HT1080 (cell line): ENCODE results near the gene SLC66A1. TPM values are rescaled to one million over a fixed set of nuclear protein-coding genes. Genes with fewer than 3 reads are reported as not detected.

Source experiments
- DNase-seq: peaks from one replicate; pipeline ENCODE4 v3.0.0-alpha.2; 2015; ENCODE audit warnings: low read depth
- total RNA-seq: library from RNA; depleted of rRNA; stranded (reverse); fragments of >200 nt; shearing (Covaris generic); gene quantifications from 2 replicates; pipeline ENCODE4 v1.2.3, GENCODE V29; 2014

The SLC66A1 gene
- total RNA-seq, 1 experiment from 2014 or later = 26.9 TPM

DNA sequence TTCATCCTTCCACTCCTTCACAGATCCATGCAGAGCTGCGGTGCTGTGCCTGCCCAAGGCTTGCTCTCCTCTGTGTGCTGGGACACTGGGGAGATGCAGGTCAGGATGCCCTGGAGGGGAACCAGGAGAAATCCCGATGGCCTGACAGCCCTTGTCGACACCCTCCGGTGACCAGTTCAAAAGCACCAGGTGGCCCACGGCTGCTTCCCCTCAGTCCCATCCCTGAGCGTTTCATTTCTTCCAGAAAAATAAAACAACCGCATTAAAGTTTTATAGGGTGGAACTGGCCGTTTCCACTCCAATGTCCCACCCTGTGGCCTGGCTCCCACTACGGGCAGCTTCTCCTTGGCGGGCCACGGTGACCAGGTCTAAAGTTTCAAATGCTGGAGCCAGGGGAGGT is 48.3 kb downstream of the SLC66A1 start:
- no peak for DNase-seq

DNA sequence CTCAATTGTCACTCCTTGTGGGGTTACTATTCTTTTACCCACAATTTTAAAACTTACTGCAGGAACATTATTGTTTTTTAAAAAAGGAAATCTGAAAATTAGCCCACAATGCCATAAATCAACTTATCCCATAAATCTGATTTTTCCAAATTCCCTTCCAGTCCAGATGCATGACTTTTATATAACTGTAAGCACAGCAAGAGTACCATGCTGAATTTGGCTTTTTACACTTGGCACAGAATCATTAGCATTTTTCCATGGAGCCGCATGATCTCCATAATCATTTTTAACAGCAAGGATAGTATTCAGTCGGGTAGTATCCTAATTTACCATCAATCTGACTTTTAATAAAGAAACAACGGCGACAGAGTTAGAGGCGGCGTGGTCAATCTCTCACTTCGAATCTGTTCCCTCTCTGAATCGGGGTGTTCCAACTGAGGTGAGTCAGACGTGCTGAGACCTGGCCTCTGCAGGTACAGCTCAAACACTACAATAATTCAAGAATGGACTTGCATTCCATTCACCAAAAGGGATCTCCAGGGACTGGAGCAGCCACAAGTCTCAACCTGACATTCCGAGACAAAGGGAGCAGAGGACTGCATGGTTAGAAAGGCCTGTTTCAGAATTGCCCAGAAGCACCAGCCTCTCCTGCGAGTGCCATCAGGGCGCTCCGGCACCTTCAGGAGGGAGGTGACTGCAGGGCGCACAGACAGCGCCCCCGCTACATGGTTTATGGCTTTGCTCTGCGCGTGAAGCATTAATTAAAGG is 48.9 kb downstream of the SLC66A1 start:
- DNase-seq = no peak

DNA sequence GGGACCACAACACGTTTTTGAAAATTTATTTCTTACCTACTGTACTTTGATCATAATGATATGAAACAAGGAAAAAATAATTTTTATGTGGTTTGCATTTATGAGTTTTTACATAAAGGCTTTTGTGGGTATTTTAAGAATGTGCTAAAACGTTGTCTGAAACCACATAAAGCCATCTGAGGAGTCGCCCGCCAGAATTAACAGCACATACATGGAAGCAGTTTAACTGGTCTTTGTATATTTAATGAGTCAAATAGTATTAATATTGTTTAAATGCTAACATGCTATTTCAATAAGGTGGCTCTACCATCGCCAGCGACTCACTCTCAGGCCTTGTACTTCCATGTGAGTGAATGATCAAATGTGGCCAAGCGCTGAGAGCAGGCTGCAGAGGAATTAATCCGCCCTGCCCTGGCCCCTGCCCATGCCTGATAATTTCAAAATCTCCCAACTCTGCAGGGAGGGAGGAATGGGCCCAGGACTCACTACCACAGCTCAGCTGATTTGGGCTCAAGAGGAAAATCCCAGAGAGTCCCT is 49.6 kb downstream of the SLC66A1 start:
- DNase-seq = no peak

DNA sequence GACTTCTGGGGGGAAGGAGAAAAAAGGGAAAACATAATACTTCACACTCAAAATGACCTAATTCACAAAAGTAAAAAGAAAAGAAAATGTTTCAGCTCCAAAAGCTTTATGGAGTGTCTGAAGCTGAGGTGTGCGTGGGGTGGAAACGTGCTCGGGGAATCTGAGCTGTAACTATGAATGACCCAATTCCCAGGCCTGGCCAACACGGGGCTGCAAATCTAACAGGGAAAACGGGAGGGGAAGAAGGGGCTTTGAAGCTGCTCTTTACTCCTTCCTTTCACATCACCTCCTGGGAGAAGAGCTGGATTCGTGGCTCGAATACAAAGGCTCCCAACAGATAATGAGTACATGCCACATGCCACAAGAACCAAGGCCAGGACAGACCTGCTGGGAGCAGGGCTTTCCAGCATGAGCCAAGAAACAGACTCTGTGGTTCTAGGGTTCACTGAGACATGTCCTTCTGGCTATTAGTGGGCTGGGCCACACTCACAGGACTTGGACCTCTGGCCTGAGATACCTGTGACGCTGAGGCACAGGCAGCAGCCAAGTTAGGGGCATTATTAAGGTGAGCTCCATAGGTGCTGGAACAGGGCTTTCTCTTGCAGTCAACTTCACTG is 51.5 kb downstream of the SLC66A1 start:
- no peak for DNase-seq

DNA sequence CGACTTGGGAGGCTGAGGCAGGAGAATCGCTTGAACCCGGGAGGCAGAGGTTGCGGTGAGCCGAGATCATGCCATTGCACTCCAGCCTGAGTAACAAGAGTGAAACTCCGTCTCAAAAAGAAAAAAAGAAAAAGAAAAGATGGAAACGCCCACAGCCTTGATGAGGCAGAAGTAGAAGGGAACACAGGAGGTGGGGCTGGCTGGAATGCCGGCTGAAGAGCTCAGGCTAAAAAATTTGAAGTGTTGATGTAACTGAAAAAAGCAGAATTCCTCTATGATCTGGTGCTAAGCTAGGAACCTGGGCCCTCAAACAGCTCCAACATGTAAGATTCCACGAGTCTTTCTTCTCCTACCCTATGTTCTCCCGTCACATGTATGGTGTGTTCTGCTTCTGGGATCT is 53.6 kb downstream of the SLC66A1 start:
- no peak for DNase-seq

DNA sequence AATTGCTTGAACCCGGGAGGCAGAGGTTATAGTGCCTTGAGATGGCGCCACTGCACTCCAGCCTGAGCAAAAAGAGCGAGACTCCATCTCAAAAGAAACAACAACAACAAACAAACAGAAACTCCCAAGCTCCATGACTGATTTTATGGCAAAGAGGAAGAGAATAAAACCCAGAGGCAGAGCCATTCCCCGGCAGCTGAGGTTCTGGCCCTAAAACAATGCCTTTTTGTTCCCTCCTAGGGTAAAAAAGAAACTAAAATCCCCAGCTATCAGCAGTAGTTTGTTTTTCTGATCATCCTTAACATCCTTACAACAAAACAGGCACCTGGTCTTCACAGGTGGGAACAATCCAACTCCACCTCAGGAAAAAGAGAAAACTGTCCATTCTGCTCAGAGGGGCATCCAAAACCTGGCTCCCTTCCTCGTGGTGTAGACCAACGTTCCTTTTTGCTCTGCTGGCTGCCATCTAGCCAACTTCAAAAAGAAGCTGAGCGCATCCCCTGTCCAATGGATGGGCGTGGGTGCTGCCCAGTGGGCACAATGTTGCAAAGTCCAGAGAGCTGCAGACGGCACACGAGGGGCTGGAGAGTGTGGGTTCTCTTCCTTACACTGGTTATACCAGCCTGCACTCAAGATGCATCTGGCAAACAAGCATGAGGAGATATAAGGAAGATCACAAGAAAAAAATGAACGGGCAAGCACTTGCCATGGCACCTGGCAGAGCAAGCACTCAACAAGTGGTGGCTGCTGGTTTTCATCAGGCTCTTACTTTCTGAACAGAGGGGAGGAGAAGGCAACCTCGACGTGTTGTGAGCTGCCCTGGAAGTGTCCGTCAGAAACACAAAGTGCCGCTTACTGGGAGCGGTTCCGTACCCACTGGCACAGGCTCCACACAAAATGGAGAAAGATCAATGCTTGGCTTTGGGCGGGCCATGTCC is 54.7 kb downstream of the SLC66A1 start:
- DNase-seq = no peak

DNA sequence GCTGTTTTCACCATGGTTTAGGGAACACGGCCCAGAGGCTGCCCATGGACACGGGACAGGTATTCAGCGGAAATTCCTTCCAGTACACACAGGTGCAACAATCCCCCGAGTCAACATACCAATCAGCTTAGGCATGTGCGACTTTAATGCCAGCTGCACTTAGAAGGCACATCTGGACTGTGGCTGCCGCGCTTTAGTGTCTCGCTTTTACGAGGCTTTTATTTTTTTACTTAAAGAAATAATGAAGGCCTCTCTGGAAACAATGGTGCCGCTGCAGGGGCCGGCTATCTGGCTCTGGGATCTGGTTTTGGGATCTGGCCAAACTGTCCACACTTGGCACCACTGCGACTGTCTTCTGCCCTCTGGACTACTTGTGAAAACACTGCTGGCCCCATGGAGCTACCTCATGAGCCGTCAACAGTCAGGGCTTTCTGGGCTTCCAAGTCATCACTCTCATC is 55.5 kb downstream of the SLC66A1 start:
- DNase-seq = no peak

DNA sequence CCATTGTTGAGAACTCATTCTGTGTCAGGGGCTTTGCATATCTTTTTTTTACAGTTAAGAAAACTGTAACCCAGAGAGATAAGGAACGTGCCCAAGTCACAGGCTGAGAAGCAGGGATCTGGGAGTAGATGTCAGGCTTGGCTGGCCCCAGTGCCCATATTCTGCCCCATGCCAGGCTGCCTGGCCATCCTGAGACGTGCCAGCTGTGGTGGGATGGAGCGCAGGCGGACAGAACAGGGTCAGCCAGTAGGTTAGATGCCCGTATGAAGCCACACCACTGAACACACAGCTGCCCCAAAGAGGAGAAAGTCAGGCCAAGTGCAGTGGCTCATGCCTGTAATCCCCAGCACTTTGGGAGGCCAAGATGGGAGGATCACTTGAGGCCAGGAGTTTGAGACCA is 55.9 kb downstream of the SLC66A1 start:
- DNase-seq = no peak

DNA sequence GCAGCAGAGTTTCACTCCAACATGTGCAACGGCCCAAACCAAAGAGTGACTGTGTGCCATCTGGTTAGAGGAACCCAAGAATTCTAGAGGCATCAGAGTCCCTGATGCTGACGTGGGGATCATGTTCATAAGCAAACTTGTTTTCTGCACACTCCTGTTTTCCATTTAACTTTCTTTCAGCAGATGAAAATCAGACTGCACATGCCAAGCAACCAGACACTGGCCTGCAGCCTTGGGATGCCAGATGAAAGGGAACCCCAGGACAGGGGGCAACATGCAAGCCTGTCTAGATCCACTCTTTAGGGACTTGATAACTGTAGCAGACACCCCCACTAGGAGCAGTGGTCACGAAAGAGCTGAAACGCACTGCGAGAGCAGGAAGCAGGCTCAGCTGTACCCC is 56.8 kb downstream of the SLC66A1 start:
- no peak for DNase-seq

DNA sequence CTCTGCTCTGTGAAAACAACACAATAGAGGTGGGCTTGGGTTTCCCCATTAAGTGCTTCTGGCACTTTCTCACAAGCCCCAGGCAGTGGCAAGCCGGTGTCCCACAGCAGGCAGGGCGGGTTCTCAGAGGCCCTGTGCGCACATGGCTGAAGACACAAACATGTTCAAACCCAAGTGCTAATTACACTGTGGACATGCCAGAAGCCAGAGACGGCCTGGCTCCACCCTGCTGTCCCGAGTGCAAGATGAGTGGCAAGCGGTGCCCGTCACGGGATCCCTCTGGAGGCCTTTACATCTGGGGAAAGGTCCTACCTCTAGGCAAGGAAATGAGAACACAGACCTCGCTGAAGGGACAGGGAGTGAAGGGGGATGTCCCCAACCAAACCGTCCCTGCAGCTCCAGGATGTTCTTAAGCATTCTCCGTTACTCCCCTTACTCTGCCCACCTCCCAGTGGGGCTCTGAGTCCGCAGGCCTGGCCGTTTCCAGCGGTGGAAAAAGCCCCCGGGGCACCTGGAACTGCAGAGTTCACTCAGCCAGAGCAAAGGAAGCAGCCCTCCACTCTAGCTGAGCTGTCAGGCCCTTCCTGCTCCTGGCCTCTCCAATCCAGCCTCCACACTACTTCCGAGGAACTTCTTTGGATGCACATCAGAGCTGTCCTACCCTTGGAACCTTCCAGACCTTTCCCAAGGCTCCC is 57.4 kb downstream of the SLC66A1 start:
- no peak for DNase-seq

DNA sequence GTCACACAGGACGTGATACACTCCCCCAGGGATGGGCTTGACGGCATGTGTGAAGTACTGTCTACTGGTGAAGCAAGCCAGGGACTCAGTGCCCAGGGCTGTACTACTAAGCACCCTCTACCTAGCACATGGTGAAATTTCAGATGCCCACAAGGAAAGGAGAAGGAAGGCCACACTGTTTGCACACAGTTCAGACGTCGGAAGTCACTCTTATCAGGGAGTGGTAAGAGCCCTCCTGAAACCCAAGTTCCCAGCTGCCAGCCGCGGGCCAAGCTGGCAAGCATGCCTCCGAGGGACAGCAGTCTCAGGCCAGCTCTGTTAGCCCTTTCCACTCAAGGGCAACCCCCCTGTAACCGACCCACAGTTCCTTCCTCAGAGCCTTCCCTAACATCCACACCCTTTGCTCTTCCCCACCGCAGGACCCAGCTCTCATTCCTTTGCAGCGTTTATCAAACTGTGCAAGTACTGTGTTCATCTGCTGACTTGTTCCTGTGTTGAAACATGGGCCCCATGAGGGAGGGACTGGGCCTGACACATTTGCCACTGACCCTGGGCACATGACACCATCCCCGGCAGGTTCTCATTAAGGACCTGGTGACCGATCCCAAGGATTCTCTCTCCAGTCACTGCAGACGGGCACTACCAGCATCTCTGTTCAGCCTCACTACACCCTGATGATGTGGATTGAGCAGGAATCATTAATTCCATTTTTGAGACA is 58.5 kb downstream of the SLC66A1 start:
- DNase-seq = no peak

DNA sequence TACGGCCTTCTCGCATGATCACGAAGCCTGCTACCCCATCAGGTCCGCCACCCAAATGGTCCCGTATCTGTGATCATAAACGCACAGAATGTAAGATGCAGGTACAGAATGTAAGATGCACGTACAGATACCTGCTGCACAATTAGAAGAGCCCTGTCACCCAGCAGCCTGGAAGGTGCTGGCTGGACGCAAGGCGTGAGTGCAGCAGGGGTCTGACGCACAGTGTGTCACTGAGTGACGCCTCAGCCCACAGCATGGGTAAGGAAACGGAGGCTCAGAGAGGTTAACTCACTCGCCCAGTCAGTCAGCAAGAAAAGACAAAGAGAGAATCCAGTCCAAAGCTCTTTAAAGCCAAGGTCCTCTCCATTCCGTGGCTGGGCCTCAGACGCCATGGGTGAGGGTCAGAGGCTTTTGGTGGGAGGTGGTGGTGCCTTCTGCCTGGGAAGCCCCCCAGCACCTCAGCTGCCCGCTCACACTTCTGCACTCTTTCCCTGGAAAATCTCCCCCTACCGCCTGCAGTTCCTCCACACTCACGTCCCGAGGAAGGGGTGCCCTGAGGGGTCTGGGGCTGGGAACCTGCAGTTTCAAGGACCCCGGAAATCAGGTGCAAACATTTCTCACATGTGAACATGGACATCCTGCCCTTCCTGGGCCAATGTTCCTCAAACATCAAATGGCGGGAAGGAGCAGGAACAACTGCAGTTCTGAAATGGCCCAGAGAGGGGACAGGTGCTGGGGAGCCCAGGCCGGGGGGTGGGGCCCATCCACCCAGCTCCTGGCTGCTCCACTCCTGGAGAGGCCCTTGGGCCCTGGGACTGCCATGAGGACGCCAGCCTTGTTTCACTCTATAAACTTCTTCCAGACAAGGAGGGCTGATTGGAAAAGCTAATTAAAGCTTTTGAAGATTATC is 59.4 kb downstream of the SLC66A1 start:
- DNase-seq = no peak

DNA sequence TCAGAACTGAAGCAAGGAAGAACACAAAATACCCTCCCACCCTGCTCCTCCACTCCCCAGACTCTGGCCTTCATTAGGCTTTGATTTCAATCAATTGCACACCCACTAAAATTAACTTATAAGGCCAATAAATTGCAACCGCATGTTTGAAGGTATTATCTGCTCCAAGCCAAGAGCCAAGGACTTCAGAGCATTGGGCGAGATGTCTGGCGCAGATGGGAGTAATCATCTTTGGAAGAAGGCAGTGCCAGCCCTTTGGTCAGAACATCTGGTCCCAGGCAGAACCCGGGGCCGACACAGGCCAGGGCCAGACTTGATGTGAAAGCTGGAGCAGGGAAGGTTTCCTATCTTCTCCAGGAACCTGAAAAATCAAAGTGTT is 60.0 kb downstream of the SLC66A1 start:
- DNase-seq = no peak

DNA sequence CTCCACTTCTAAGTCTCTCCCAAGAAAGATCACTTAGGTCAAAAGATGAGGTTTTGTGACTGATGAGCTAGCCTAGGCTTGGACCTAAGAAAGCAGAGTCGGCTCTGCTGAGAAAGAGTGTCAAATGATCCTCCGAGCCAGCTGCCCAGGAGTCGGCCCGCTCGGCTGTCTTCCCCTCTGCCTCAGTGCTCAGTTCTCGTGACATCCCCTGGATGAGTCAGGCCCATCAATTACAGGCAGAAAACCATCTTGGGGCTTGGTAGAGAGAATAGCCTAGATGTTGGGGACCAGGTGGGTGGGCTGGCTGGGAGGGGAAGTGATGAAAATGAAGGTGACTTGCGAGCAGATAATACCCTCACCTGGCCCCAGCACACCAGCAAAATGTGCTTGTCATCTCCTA is 60.5 kb downstream of the SLC66A1 start:
- DNase-seq = no peak

DNA sequence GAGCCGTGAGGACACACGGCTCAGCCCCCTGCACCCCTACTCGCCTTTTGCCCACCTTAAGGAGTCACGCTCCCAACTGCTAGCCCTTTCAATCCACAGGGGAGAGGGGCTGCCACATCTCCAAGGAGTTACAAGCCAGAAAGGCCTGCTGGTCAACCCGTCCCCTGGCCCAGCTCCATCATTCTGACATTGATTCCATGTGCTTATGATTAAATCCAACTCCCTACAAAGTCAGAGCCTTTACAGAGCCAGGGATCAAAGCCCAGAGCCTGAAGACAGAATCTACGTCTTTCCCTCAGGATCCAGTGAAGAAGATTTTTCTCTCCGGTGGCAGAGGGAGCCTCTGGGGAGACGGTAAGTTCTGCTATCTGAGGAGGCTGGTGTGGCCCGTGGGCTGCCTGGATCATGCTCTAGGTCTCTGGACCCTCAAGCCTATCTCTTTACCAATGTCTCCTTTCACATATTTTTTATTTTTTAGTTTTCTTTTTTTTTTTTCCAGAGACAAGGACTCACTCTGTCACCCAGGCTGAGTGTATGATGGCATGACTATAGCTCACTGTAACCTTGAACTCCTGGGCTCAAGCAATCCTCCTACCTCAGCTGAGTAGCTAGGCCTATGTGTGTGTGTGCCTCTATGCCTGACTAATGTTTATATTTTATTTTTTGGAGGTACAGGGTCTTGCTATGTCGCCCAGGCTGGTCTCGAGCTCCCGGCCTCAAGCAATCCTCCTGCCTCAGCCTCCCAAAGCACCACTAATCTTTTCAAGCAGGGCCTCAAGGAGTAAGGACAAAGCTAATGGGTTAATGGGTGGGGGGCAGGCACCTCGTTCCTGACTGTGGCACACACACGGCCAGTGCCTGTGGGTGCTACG is 61.3 kb downstream of the SLC66A1 start:
- DNase-seq = no peak

DNA sequence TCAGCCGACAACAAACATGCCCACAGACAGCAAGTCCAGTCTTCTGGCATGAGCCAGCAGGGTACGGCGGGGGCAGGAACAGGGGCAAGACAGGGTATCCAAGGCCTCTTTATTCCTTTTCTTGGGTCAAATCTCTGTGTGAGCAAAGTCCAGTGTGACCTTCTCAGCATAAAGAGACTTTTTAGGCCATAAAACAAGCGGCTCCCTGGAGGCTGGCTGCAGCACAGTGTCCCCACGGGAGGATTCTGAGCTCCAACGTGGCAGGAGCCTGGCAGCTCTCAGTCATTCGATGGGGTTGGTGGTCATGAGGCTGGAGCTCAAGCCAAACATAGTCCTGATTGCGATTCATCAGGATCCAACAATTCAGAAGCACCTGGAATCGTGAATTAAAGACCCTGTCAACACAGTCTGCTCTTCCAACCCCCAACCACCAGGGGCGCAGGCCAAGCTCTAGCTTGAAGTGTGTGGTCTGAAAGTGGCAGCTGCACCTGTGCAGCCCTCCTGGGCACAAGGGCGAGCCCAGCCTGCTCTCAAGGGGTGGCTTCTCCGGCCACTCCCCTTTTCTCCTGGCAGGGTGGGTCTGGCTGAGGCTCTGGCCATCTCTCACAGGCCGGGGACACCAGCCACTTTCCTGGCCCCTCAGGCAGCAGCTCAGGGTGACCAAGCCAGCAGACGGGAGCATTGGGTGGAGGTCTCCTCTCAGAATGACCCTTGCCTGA is 62.1 kb downstream of the SLC66A1 start:
- no peak for DNase-seq

DNA sequence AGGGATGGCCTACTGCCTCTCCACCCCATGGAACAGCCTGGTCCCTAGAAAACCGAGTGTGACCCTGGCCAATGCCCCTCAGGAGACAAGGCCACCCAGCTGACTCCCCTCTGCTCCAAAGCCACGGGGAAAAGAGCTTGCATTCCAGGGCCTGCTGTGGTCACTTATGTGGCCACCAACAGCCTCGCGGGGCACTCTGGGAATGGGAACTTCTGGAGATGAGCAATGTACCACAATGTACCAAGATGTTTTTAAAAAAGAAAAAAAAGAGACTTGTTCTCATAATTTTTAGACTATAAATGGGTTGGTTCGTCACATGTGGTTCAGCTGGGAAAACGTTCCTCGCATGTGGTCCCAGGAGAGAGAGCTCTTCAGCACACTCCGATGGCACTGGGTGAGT is 62.8 kb downstream of the SLC66A1 start:
- no peak for DNase-seq
